DMS53 treated with DMSO at 0.1 percent for 48 hours (cell line): ENCODE results near the gene TOLLIP.
A peak's percentile ranks its signal among the peaks of the same experiment; 100 is the strongest.

Experiments
- DNase-seq: peaks from one replicate; lab custom pipeline; 2025; ENCODE audit not compliant: unreplicated experiment; lab: John Stamatoyannopoulos, UW

The TOLLIP gene

GRCh38 chr11:1233351-1234053 lies 75.9 kb downstream of the TOLLIP start:
- DNase-seq = no peak

DNA sequence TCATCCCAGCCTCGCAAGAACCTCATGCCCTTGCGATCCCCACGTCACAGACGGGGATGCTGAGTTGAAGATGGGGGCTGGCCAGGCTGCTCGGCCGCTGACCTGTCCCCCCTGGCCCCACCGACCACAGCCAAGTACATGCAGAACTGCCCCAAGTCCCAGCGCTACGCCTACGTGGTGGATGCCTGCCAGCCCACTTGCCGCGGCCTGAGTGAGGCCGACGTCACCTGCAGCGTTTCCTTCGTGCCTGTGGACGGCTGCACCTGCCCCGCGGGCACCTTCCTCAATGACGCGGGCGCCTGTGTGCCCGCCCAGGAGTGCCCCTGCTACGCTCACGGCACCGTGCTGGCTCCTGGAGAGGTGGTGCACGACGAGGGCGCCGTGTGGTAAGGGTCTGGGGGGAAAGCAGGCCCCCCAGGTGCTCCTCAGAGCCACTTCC lies 76.5 kb downstream of the TOLLIP start:
- no peak for DNase-seq

- DNase-seq = no peak
Measured at GRCh38 chr11:1232021-1232882, 77.2 kb downstream of the TOLLIP start.

DNA sequence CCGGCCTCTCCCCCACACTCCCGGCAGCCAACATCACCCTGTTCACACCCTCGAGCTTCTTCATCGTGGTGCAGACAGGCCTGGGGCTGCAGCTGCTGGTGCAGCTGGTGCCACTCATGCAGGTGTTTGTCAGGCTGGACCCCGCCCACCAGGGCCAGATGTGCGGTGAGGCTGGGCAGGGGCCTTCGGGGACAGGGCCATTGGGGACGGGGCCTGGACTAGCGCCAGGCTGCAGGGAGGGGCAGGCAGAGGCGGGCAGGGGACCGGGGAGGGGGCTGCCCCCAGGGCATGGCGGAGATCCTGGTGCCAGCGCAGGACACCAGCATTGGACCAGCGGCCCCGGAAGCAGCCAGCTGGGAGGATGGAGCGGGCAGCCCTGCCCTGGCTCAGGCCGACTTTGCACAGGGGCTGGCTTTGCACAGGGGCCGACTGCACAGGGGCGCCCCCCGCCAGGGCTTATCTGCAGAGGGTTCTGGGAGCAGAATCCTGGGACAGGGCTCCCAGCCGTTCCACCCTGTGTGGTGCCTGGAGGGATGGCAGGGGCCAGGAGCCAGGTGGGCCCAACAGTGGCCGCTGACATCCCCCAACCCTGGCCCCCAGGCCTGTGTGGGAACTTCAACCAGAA lies 77.9 kb downstream of the TOLLIP start:
- peak; percentile 29 for DNase-seq

GRCh38 chr11:1230456-1231395 lies 78.7 kb downstream of the TOLLIP start:
- peak; percentile 21 for DNase-seq

- DNase-seq = no peak
Measured at GRCh38 chr11:1230121-1230455, 79.3 kb downstream of the TOLLIP start.

DNA sequence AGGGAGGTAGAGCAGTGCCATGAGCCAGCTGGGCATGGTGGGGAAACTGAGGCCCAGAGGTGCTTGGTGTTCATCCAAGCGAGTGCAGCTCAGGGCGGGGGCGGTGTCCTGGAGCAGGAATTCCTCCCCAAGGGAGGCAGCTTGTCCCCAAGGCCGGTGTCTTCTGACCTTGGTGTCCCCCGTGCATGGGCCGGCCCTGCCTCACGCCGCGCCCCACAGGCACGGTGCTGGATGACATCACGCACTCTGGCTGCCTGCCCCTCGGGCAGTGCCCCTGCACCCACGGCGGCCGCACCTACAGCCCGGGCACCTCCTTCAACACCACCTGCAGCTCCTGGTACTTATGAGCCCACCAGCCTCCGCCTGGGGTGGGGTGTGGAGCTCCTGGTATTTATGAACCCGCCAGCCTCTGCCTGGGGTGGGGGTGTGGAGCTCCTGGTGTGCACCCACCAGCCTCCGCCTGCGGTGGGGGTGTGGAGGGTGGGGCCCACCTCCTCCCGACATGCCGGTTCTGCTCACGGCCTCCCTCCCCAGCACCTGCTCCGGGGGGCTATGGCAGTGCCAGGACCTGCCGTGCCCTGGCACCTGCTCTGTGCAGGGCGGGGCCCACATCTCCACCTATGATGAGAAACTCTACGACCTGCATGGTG lies 79.8 kb downstream of the TOLLIP start:
- no peak for DNase-seq

DNA sequence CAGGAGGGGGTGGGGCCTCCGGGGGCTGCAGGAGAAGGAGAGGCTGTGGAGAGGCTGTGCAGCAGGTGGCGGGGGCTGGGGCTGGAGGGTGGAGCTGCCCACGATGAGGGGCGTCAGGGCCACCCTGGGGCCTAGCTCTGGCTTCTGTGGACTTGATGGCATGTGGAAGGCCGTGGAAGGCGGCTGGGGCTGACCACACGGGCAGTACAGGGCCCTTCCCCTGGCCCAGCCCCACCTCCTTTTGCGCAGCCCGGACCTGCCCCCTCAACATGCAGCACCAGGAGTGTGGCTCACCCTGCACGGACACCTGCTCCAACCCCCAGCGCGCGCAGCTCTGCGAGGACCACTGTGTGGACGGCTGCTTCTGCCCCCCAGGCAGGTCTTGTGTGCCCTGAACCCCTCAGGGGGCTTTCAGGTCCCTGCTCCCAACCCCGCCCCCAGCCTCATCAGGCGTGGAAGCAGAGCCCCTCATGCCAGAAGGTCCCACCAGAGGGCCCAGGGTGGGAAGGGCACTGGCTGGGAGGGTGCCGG lies 80.4 kb downstream of the TOLLIP start:
- DNase-seq = no peak

DNA sequence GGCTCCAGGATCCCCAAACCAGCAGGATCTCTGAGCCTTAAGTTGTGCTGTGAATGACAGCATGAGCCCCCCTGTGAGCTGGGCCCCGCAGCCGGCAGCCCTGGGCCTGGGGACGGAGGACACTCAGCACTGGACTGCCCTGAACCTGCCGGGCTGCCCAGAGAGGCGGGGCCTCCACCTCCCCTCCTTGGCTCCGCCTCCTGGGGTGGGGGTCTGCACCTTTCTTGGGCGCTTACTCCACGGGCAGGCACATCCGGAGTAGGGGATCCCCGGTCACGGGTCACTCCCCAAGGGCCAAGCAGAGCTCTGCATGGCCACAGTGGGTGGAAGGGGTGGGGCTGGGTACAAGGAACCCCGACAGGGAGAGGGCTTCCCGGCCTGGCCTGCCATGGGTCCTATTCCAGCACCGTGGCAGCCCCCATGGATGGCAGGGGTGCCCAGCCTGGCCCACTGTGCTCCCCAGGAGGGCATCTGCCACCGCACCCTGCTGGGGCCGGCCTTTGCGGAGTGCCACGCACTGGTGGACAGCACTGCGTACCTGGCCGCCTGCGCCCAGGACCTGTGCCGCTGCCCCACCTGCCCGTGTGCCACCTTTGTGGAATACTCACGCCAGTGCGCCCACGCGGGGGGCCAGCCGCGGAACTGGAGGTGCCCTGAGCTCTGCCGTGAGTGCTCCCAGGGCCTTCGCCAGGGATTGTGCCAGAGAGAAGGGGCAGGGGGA lies 81.2 kb downstream of the TOLLIP start:
- no peak for DNase-seq

- DNase-seq = no peak
Measured at GRCh38 chr11:1227551-1228100, 81.8 kb downstream of the TOLLIP start.

DNA sequence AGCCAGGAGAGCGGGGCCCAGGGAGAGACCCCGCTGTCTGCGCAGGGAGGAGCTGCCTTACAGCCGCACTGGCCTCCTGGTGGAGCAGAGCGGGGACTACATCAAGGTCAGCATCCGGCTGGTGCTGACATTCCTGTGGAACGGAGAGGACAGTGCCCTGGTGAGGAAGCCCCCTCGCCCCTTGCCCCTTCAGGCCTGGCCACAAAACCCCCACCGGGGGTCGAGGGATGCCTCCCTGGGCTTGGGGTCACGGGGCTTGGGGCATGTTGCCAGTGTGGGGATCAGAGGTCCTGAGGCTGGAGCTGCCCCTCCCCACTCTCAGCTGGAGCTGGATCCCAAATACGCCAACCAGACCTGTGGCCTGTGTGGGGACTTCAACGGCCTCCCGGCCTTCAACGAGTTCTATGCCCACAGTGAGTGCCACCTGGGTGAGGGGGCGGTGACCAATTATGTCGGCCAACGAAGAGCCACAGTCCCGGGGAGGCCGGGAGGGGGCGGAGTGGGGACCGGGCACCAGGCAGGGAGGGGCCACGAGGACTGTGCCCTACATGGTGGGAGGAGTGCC lies 82.4 kb downstream of the TOLLIP start:
- DNase-seq = no peak

DNA sequence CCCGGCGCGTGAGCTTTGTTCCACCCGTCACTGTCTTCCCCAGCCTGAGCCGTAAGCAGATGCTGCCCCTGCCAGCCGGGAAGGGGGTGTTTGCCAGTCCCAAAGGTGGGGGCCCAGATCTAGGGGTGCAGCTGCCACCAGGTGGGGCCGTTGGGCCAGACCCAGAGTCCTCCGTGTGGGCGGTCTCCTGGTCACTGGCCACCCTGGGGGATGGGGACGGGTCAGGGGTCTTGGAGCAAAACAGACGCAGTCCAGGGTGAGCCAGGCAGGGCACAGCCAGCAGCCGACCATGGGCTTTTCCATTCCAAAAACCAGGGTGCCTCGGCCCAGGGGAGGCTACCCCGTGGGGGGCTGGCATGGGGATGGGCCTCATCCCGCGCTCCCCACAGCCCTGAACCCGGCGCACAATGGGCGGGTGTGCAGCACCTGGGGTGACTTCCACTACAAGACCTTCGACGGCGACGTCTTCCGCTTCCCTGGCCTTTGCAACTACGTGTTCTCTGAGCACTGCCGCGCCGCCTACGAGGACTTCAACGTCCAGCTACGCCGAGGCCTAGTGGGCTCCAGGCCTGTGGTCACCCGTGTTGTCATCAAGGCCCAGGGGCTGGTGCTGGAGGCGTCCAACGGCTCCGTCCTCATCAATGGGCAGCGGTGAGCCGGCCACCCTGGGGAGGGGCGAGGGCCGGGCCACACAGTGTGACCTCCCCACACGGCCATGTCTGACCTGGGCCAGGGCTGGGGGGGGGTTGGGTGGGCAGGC lies 83.0 kb downstream of the TOLLIP start:
- no peak for DNase-seq

- DNase-seq = no peak
Measured at GRCh38 chr11:1225386-1226225, 83.8 kb downstream of the TOLLIP start.

GRCh38 chr11:1224491-1225385 lies 84.7 kb downstream of the TOLLIP start:
- no peak for DNase-seq
